GM19395 (cell line): ENCODE results near the gene TFF3.

Experiments
- ATAC-seq: cut with Tn5 transposase; IDR thresholded peaks from one replicate; pipeline ENCODE4 v1.9.1; 2021; ENCODE audit warnings: mild to moderate bottlenecking, moderate library complexity; ENCODE audit not compliant: unreplicated experiment

The TFF3 gene

GRCh38 chr21:42321845-42322244 lies 6.6 kb upstream of the TFF3 start:
- ATAC-seq = no peak

DNA sequence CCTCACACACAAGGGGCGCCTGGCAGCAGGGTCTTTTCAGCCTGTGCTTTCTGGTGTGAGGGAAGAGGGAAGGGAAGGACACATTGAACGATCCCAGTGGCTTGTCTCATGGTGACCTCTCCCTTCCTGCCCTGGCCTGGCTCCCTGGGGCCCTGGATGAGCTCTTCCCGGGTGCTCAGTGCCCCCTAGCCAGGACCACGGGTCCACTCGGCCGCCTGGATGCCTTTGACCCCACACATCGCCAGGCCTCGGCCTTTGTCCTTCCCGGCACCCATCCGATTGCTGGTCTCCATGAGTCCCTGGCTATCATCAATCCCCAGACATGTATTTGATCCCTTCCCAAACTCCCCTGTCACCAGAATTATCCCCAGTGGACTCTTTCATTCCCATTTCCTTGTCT lies 6.0 kb upstream of the TFF3 start:
- no peak for ATAC-seq

DNA sequence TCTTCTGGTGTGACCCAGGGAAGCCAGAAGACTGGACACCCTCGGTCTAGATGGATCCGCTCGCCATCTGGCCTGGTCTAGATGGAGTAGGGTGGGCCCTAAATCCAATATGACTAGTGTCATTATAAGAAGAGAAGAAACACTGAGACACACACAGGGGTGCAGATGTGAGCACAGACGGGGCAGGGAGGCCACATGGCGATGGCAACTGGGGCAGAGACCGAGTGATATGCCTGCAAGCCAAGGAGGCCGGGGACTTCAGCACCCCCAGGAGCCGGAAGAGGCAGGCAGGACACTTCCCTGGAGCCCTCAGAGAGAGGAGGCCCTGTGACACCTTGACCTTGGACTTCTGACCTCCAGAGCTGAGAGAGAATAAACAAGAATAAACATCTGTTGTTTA lies 5.6 kb upstream of the TFF3 start:
- ATAC-seq = no peak

DNA sequence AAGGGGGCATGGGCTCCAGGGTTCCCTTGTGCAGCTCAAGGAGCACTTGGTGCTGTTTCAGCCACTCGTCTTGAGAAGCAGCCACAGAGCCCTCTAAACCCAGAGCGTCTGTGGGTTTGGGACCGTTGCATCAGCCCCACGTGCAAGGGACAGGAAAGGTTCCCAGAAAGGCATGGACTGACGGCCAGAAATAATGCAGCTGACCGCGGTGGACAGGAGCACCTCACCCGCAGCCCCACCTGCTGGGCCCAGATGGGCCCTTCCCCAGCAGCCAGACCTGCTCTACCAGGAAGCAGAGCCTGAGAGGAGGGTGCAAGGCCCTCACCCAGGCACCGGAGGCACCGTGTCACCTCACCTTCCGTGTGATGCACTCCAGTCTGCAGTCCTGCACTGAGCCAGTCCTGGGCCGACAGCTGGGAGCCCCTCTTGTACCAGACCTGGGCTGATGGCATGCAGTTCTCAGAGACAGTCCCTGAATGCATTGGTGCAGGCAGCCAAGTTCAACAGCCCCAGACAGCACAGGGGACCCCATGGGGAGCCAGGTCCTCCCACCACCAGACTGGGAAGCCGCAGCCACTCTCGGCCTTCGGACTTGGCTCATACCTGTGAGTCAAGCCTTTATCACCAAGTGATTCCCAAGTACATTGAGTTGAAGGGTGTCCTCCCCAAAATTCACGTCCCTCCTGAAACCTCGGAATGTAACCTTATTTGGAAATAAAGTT lies 4.8 kb upstream of the TFF3 start:
- no peak for ATAC-seq

- no peak for ATAC-seq
Observed at GRCh38 chr21:42319376-42319775, 4.2 kb upstream of the TFF3 start.

- no peak for ATAC-seq
Observed at GRCh38 chr21:42317826-42318746, 2.9 kb upstream of the TFF3 start.

GRCh38 chr21:42317341-42317741 lies 2.1 kb upstream of the TFF3 start:
- no peak for ATAC-seq

DNA sequence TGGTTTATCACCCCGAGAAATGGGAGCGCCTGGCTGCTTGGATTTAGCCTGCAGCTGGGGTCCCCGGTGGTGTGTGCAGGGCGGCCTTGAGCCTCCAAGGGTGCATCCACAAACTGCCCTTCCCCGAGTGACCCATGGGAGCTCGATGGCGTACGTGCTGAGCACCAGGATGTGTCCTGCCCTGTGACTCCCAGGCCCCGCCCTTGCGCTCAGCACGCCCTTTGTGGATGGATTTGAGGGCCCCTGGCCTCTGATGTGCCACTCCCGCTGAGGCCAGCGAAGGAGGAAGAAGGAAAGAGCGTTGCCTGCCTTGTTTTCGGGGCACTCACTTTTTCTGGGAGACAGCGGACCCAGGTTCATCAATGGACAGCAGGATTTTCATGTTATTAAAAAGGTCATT lies 1.7 kb upstream of the TFF3 start:
- ATAC-seq = no peak

GRCh38 chr21:42314616-42315295 lies 453 bp downstream of the TFF3 start:
- ATAC-seq = no peak

DNA sequence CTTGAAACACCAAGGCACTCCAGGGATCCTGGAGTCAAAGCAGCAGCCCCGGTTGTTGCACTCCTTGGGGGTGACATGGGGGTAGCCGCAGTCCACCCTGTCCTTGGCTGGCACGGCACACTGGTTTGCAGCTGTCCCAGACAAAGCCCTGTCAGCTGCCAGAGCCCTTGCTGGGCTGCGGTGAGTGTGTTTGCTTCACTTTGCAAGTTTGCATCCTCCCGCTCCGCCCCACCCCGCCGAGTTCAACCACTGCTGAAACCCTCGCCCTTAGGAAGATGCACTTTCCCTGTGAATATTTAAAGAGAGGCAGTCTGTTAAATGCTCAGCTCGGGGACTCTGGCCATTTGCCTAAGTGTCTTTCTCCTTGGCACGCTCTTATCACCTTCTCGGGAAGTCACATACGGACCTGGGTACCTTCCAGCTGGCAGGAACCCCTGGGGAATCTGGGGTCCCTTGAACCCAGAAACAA lies 1.7 kb downstream of the TFF3 start:
- ATAC-seq = no peak

DNA sequence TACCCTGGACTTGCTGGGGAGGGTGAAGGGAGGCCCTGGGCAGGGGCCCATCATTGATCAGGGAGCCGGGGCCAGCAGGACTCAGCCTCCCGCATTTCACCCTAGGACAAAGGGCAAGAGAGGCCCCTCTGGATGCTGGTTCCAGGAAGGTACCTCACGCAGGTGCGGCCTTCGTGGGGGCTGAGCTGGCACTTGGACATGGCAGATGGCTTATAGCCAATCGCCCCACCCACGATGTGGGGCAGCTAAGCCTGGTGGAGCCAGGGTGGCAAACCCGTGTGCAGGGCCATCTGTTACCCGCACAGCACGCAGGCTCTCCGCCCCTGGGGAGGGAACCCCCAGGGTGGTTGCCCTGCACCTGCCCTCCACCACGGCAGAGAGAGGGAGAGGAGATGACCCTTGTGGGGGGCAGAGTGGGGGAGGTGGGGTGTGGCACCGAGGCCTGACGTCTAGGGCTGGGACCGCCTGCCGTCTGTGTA lies 2.5 kb downstream of the TFF3 start:
- no peak for ATAC-seq

- no peak for ATAC-seq
Observed at GRCh38 chr21:42311816-42312625, 3.2 kb downstream of the TFF3 start.

DNA sequence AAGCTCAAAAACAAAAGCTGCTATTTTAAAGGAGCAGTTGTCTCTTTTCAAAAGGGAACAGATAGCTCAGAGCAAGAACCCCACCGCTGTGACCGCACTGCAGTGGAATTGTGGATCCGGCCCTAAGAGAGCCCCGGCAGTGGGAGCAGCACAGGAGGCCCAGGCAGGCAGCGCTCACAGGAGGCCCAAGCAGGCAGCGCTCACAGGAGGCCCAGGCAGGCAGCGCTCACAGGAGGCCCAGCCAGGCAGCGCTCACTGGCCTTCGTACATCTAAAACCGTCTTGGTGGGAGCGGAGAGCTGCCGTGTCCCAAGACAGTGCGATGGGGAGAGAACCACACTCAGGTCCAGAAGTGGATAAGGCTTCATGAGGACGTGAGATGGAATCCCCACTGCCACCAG lies 4.0 kb downstream of the TFF3 start:
- ATAC-seq = no peak

DNA sequence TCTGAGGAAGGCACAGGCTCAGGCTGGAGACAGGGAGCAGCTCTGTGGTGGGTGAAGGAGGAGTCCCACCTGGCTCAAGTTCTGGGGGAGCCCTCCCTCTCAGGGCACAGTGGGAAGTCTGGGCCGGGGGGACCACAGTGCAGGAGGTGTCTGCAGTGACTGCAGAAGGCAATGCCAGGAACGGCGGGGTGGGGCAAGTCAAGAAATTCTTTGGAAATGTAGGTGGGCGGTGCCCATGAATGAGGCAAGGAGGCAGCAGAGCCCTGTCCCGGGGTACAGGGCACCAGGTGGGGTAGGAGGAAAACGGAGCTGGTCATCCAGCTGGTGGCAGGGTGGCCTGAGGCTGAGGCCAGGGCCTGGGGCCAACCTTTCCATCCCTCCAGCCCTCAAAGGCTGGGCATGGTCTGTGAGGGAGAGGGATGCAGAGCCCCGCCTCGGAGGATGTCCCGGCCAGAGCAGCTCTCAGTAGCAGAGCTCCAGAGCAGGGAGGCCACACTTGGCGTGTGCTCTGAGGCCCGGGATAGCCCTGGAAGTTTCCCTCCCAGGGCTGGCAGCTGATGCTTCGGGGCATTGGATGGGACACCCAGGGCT lies 4.7 kb downstream of the TFF3 start:
- no peak for ATAC-seq

- no peak for ATAC-seq
Observed at GRCh38 chr21:42309753-42310213, 5.4 kb downstream of the TFF3 start.

DNA sequence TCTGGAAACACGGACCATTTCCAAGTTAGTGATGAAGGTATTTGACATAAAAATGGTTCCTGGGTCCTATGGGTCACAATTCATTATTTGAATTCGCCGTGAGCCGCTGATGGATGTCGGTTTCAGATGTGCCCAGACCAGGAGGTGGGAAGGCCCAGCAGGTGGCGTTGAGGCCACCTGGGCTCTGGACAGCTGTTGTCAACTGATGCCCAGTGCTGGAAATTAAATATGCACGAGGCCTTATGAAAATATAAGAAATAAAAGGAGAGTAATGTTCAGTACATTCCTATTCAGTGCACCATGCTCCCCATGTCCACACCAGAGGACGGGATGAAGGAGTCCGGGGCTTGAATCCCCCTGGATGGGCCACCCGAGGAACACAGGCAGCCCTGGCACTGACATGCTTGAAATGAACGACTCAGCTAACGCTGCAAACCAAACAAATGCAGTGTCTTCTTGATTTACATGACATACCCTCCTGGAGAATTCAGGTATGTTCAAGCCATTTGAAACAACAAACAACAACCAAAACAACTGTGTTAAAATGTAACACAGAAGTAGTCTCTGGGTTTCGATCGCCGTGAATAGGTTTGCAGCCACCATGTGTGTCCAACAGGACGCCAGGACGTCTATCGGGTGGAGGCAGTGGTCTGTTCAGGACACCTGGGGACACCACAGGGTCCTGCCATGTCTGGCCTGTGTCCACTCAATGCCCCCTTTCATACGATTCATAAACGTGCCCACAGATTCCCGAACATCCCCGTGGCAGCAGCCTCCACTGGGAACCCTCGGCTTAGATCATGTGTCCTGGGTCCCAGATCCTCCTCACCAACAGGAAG lies 6.1 kb downstream of the TFF3 start:
- ATAC-seq = no peak

- ATAC-seq = no peak
Observed at GRCh38 chr21:42308161-42308913, 6.9 kb downstream of the TFF3 start.

GRCh38 chr21:42307106-42307505 lies 8.1 kb downstream of the TFF3 start:
- ATAC-seq = no peak
